ENCODE measurements around the gene CCDC112. TPM values are rescaled to one million over a fixed set of nuclear protein-coding genes. Genes with fewer than 3 reads are reported as not detected.
A peak's percentile ranks its signal among the peaks of the same experiment; 100 is the strongest.
"Not testable (repeated sequence)": the region's sequence is repeated elsewhere in the genome, so short reads cannot be mapped to it uniquely, and the experiment has no call there.

The CCDC112 gene
- total RNA-seq, 1 experiment from 2014 or later, result 13.4 TPM

GRCh38 chr5:115260248-115260647 is 36.2 kb downstream of the CCDC112 start:
- POLR2A ChIA-PET (ENCODE audit: low non-redundant PET), result no interaction called here

GRCh38 chr5:115257981-115258380 is 38.5 kb downstream of the CCDC112 start:
- peaks cover under 1% of the 10 kb centered on the region for H3K36me3 ChIP-seq (ENCODE audit: insufficient read depth, low read length, poor library complexity, severe bottlenecking)
- no peak overlapping the region for H3K4me3 ChIP-seq (ENCODE audit: low read depth, low read length, poor library complexity, severe bottlenecking)
- intact Hi-C loops (cut with micrococcal nuclease; ENCODE audit: unreplicated experiment), result no loop called here
- no peak for DNase-seq (ENCODE audit: low spot score)
- no peaks in the 10 kb centered on the region for H3K9me3 ChIP-seq (ENCODE audit: low read depth, low read length, poor library complexity, severe bottlenecking)
- H3K4me1 ChIP-seq (ENCODE audit: insufficient read depth, low read length, poor library complexity, severe bottlenecking), result peaks cover 25% of the 10 kb centered on the region
- POLR2A ChIA-PET (ENCODE audit: low non-redundant PET), result no interaction called here
- CTCF ChIA-PET, result no interaction called here
- H3K27ac ChIP-seq (ENCODE audit: low read depth, low read length, poor library complexity, severe bottlenecking), result no peak overlapping the region
- H3K27me3 ChIP-seq (replicated peaks; ENCODE audit: insufficient read depth, low read depth, low read length, poor library complexity), result no peaks in the 10 kb centered on the region
- no peak for TF ChIP-seq CTCF (conservative IDR thresholded peaks at IDR 0.05; ENCODE audit: low read depth, low read length)
- no peak for TF ChIP-seq EZH2 (IDR thresholded peaks at IDR 0.05; ENCODE audit: borderline replicate concordance, low read depth, low read length, poor library complexity, severe bottlenecking)
- no TSS peak for BruUV-seq (replicated peaks)

More at GRCh38 chr5:115260248-115260647, 36.2 kb downstream of the CCDC112 start:
- Histone ChIP-seq H3K9me3 (ENCODE audit: low read depth, low read length, poor library complexity, severe bottlenecking) (no peaks in the 10 kb centered on the region), H3K27ac (ENCODE audit: low read depth, low read length, poor library complexity, severe bottlenecking) (no peak overlapping the region), H3K4me3 (ENCODE audit: low read depth, low read length, poor library complexity, severe bottlenecking) (no peak overlapping the region), H3K36me3 (ENCODE audit: insufficient read depth, low read length, poor library complexity, severe bottlenecking) (no peaks in the 10 kb centered on the region), H3K4me1 (ENCODE audit: insufficient read depth, low read length, poor library complexity, severe bottlenecking) (peaks cover 13% of the 10 kb centered on the region), H3K27me3 (replicated peaks; ENCODE audit: insufficient read depth, low read depth, low read length, poor library complexity) (no peaks in the 10 kb centered on the region)
- TF ChIP-seq EZH2 (IDR thresholded peaks at IDR 0.05; ENCODE audit: borderline replicate concordance, low read depth, low read length, poor library complexity, severe bottlenecking) (no peak), CTCF (conservative IDR thresholded peaks at IDR 0.05; ENCODE audit: low read depth, low read length) (no peak)
- DNase-seq (ENCODE audit: low spot score), result no peak
- CTCF ChIA-PET, result no interaction called here
- BruUV-seq (replicated peaks), result no TSS peak
- intact Hi-C loops (cut with micrococcal nuclease; ENCODE audit: unreplicated experiment), result no loop called here

- DNase-seq (ENCODE audit: low spot score); H3K27me3 ChIP-seq (replicated peaks; ENCODE audit: insufficient read depth, low read depth, low read length, poor library complexity); H3K4me3 ChIP-seq (ENCODE audit: low read depth, low read length, poor library complexity, severe bottlenecking); BruUV-seq (replicated peaks); CTCF ChIA-PET; H3K36me3 ChIP-seq (ENCODE audit: insufficient read depth, low read length, poor library complexity, severe bottlenecking); H3K27ac ChIP-seq (ENCODE audit: low read depth, low read length, poor library complexity, severe bottlenecking); H3K9me3 ChIP-seq (ENCODE audit: low read depth, low read length, poor library complexity, severe bottlenecking): not testable (repeated sequence)
- POLR2A ChIA-PET (ENCODE audit: low non-redundant PET), result interaction anchor here (0.8 kb wide), 1 partner anchor 35 kb away, joined by 3 read pairs; no protein-coding TSS in a partner anchor
- intact Hi-C loops (cut with micrococcal nuclease; ENCODE audit: unreplicated experiment), result loop anchor here (5.0 to 10.0 kb wide), 3 partner anchors 465 to 1575 kb away; no protein-coding TSS in a partner anchor
- H3K4me1 ChIP-seq (ENCODE audit: insufficient read depth, low read length, poor library complexity, severe bottlenecking), result peaks cover 15% of the 10 kb centered on the region
These were observed 47.1 kb downstream of the CCDC112 start for GRCh38 chr5:115249379-115249778.

GRCh38 chr5:115246361-115246991 is 50.0 kb downstream of the CCDC112 start:
- peak; percentile 64 for DNase-seq (ENCODE audit: low spot score)
- Histone ChIP-seq H3K36me3 (ENCODE audit: insufficient read depth, low read length, poor library complexity, severe bottlenecking) (no peaks in the 10 kb centered on the region), H3K4me3 (ENCODE audit: low read depth, low read length, poor library complexity, severe bottlenecking) (no peak overlapping the region), H3K27ac (ENCODE audit: low read depth, low read length, poor library complexity, severe bottlenecking) (no peak overlapping the region), H3K27me3 (replicated peaks; ENCODE audit: insufficient read depth, low read depth, low read length, poor library complexity) (no peaks in the 10 kb centered on the region), H3K4me1 (ENCODE audit: insufficient read depth, low read length, poor library complexity, severe bottlenecking) (no peaks in the 10 kb centered on the region), H3K9me3 (ENCODE audit: low read depth, low read length, poor library complexity, severe bottlenecking) (no peaks in the 10 kb centered on the region)
- BruUV-seq (replicated peaks), result no TSS peak
- TF ChIP-seq CTCF (conservative IDR thresholded peaks at IDR 0.05; ENCODE audit: low read depth, low read length) (peak; percentile 76), EZH2 (IDR thresholded peaks at IDR 0.05; ENCODE audit: borderline replicate concordance, low read depth, low read length, poor library complexity, severe bottlenecking) (no peak)
- intact Hi-C loops (cut with micrococcal nuclease; ENCODE audit: unreplicated experiment), result loop anchor here (1.0 to 10.0 kb wide), 4 partner anchors 148 to 1572 kb away; no protein-coding TSS in a partner anchor
- CTCF ChIA-PET, result no interaction called here
- POLR2A ChIA-PET (ENCODE audit: low non-redundant PET), result no interaction called here

Measured in A673 (cell line).